NCI-H187 (cell line): Measurements from ENCODE around the gene AMOTL1.
"Not testable (repeated sequence)": the region's sequence is repeated elsewhere in the genome, so short reads cannot be mapped to it uniquely, and the experiment has no call there.

Experiments used
- DNase-seq, 2 experiments: peaks; one replicate each; lab custom pipeline; 2025; lab: John Stamatoyannopoulos, UW

The AMOTL1 gene

GRCh38 chr11:94769880-94770279 lies 1.7 kb downstream of the AMOTL1 start:
- DNase-seq, result no peak

DNA sequence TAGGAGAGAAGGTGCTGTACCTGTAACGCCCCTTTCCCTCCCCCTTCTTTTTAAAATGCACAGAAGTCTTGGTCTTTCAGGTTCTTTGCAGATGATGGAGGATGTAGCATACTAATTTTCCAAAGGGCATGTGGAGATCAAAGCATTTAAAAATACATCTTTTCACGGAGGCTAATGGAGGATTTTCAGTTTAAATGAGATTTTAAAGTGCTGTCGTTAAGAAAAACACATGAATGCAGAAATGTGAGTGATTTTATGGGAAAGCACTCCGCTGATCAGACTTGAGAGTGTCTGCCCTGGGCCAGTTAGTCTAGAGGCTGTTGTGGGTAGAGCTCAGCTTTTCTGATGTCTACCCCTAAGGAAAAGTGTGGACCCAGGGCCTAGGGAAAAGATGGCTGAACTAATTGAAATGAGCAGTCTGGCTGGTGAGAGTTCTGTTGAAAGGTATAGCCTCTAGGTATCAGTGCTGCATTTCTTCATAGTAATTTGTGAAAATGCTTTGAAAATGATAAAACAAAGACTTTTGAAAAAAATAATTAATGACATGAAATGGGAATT lies 2.5 kb downstream of the AMOTL1 start:
- DNase-seq, result no peak

- no peak for DNase-seq
These were observed 3.2 kb downstream of the AMOTL1 start for GRCh38 chr11:94771390-94771789.

GRCh38 chr11:94771951-94772350 lies 3.8 kb downstream of the AMOTL1 start:
- no peak for DNase-seq

- no peak for DNase-seq
These were observed 5.7 kb downstream of the AMOTL1 start for GRCh38 chr11:94773842-94774241.

GRCh38 chr11:94774345-94774744 lies 6.2 kb downstream of the AMOTL1 start:
- no peak for DNase-seq

- no peak for DNase-seq
These were observed 7.6 kb downstream of the AMOTL1 start for GRCh38 chr11:94775567-94776327.

- peak in 1 of 2 experiments; percentile 11 for DNase-seq
These were observed 8.5 kb downstream of the AMOTL1 start for GRCh38 chr11:94776351-94777321.

- DNase-seq, result no peak
These were observed 12.3 kb downstream of the AMOTL1 start for GRCh38 chr11:94780432-94780831.

- no peak for DNase-seq
These were observed 13.7 kb downstream of the AMOTL1 start for GRCh38 chr11:94781837-94782236.

GRCh38 chr11:94782446-94782845 lies 14.3 kb downstream of the AMOTL1 start:
- no peak for DNase-seq

DNA sequence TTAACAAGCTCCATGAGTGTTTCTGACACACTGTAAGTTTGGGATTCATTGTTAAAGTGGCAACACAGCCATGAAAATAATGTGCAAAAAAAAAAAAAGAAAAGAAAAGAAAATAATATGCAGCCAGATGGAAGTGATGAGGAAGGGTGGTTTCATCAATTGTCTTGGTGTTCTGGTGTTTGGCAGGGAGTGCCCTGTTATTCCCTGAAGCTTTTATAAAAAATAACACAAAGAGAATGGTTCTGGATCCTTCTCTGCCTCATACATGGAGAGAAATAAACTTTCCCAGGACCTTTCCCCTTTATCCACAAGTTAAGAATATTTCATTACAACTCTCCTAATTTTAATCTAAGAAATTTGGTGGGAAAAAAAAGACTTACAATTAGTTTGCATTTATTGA lies 16.7 kb downstream of the AMOTL1 start:
- DNase-seq, result no peak

GRCh38 chr11:94785509-94785908 lies 17.4 kb downstream of the AMOTL1 start:
- DNase-seq, result no peak

GRCh38 chr11:94786264-94787126 lies 18.3 kb downstream of the AMOTL1 start:
- no peak for DNase-seq

DNA sequence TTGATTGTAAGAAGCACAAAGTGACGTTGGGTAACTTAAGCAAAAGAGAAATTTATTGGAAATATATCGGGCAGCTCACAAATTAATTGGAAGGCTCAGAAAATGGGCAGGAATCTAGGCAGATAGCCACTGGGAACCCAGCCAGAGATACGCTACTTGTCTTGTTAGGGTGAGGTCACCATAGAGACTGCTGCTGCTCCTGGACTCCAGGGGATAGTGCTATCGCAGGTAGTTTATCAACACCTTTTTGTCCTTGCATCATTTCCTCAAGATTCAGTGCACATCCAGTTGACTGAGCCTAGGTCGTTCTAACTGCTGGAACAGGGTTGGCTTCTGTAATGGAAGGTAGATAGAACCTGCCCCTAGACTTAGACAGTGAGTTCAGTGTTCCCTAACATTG lies 19.6 kb downstream of the AMOTL1 start:
- no peak for DNase-seq

GRCh38 chr11:94788396-94788795 lies 20.2 kb downstream of the AMOTL1 start:
- DNase-seq, result no peak

DNA sequence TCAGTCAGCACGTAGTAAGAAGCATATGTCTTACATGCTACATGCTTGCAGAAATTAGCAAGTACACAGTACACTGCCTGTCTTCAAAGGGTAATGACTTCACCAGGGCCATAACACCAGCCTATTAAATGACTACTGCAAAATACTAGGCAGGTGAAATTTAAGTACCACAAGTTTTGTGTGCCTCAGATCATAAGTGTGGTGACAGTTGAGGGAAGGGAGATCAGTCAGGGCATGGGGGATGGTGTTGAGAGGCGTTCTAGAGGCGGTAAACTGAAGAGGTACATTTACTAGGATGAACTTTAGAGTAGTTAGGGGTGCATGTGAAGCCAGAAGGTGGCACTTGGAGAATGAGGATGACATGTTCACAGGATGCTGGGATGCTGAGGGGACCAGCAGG lies 22.0 kb downstream of the AMOTL1 start:
- no peak for DNase-seq

DNA sequence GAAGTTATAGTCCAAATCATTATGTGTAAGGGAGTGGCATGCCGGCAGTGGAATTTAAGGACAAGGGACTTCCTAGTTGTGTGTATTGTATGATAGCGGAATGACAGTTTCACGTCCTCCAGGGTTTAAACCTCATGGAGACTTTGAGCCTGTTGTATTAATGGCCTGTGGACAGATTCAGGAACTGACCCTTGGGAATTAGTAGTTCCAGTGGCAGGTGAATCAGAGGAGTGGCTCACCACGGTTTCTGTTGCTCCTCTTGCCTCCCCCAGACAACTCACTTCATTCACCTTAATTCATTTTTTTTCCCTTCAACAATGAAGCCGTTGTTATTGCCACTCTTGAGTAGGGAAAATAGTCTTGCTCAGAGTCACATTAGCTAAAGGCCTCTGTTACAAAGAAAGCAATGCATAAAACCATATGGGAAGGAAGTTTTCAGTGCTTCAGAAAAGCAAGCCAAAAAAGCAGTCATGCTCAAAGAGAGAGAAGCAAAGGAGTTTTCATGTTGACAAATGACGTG lies 22.6 kb downstream of the AMOTL1 start:
- no peak for DNase-seq

DNA sequence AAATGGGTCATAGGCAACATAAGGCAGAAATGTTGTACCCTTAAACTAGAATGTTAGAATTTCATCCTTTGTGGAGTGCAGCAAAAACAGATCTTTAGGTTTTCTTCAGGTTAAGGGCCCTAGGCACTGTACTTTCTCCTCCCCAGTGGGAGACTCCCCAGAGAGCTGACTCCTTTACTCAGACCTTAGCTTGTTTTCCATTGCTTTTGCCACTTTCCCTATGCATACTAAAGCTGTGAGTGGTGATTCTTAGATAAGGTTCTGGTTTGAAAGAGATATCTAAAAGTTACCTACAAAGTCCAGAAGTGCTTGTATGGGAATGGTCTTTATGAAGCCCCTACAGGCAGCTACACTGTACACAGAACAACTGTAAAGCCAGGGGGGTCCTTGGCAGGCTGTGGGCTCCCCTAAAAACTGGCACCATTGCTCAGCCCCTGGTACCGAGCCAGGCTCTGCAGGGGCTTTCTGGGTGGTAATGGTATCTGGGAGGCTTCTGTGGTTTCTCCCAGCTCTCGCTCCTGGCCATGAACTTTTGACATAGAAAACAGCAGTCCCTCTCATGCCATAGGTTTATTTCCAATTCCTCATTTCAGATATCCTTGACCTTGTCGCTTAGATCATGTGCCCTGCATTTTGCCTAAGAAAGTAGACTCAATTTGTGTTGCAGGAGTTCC lies 23.2 kb downstream of the AMOTL1 start:
- no peak for DNase-seq

- not testable (repeated sequence) for DNase-seq
These were observed 23.8 kb downstream of the AMOTL1 start for GRCh38 chr11:94791942-94792341.

DNA sequence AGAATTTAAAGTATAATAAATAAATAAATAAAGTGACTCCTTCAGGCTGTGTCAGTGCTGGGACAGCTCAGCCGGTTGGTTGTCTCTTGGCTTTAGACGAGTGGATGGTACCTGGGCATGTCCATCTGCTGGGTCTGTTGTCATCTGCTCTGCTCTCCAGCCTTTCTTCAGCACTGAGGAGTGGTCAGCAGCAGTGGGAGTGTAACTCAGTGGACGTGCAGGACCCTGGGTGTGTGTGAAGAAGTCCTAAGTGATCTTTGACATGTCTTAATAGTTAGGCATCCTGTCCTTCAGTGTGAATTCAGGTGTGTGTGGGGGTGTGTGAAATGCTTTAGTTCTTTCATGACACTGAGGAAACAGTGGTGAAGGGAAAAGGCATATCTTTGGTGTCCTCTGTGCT lies 24.3 kb downstream of the AMOTL1 start:
- no peak for DNase-seq
